ENCODE measurements around the gene PPP1R15B. TPM values are rescaled to one million over a fixed set of nuclear protein-coding genes. Genes with fewer than 3 reads are reported as not detected.

The PPP1R15B gene
- total RNA-seq, 6 experiments from 2014 or later = 27.4 to 34.8 (median 30.9) TPM

DNA sequence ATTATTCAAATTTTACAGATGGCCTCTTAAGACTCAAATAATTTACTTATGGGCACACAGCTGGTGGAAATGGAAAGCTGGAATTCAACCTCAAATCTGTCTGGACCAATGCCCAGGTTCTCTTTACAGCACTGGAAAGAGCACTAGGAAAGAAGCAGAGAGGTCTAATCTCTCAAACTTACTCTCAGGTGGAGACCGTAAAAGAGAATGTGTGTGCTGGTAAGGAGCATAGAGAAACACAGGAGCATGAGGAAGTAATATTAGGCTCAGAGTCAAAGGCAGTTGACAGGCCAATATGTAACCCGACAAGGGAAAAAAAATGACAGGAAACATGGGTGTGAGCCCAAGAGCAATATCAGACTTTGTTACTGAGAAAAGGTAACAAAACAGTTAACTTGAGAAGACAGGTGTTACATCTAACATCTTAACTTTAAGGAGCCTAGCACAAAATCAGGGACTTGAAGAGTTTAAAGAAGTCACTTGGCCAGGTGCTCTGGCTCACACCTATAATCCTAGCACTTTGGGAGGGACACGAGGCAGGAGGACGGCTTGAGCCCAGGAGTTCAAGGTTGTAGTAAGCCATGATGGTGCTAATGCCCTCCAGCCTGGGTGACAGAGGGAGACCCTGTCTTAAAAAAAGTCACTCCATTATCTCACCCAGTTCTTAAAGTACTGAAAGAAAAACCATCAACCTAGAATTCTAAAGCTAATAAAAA, 20.7 kb downstream of the PPP1R15B start:
- DNase-seq = no peak
- H3K27ac Mint-ChIP-seq = no peak overlapping the region
- TF ChIP-seq, protein P1, sequence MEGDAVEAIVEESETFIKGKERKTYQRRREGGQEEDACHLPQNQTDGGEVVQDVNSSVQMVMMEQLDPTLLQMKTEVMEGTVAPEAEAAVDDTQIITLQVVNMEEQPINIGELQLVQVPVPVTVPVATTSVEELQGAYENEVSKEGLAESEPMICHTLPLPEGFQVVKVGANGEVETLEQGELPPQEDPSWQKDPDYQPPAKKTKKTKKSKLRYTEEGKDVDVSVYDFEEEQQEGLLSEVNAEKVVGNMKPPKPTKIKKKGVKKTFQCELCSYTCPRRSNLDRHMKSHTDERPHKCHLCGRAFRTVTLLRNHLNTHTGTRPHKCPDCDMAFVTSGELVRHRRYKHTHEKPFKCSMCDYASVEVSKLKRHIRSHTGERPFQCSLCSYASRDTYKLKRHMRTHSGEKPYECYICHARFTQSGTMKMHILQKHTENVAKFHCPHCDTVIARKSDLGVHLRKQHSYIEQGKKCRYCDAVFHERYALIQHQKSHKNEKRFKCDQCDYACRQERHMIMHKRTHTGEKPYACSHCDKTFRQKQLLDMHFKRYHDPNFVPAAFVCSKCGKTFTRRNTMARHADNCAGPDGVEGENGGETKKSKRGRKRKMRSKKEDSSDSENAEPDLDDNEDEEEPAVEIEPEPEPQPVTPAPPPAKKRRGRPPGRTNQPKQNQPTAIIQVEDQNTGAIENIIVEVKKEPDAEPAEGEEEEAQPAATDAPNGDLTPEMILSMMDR (IDR thresholded peaks at IDR 0.05) = no peak
- H3K36me3 Mint-ChIP-seq (ENCODE audit: low read depth) = 0 out of 2 replicates have a peak, but pooled peaks cover 2% of the 10 kb centered on the region
- no peak overlapping the region for H3K4me3 Mint-ChIP-seq
- H3K4me1 Mint-ChIP-seq (ENCODE audit: low read depth) = no peaks in the 10 kb centered on the region
- no peaks in the 10 kb centered on the region for H3K27me3 Mint-ChIP-seq (ENCODE audit: insufficient read depth)
- no peaks in the 10 kb centered on the region for H3K9me3 Mint-ChIP-seq

- H3K36me3 Mint-ChIP-seq (ENCODE audit: low read depth) = no peaks in the 10 kb centered on the region
- H3K27ac Mint-ChIP-seq = no peak overlapping the region
- H3K4me3 Mint-ChIP-seq = no peak overlapping the region
- no peaks in the 10 kb centered on the region for H3K4me1 Mint-ChIP-seq (ENCODE audit: low read depth)
- TF ChIP-seq, protein P1 (IDR thresholded peaks at IDR 0.05) = no peak
- no peak for DNase-seq
- H3K27me3 Mint-ChIP-seq (ENCODE audit: insufficient read depth) = peaks cover 4% of the 10 kb centered on the region; the same call in 1 of the 2 replicates
- no peaks in the 10 kb centered on the region for H3K9me3 Mint-ChIP-seq
These were observed 25.9 kb downstream of the PPP1R15B start for GRCh38 chr1:204385727-204386126.

GRCh38 chr1:204384636-204385352, 26.8 kb downstream of the PPP1R15B start:
- TF ChIP-seq, protein P1 (IDR thresholded peaks at IDR 0.05) = no peak
- no peaks in the 10 kb centered on the region for H3K9me3 Mint-ChIP-seq
- peak; percentile 48 for DNase-seq
- no peak overlapping the region for H3K4me3 Mint-ChIP-seq
- H3K27ac Mint-ChIP-seq = no peak overlapping the region
- no peaks in the 10 kb centered on the region for H3K4me1 Mint-ChIP-seq (ENCODE audit: low read depth)
- no peaks in the 10 kb centered on the region for H3K36me3 Mint-ChIP-seq (ENCODE audit: low read depth)
- peaks cover 10% of the 10 kb centered on the region; the same call in 1 of the 2 replicates for H3K27me3 Mint-ChIP-seq (ENCODE audit: insufficient read depth)

DNA sequence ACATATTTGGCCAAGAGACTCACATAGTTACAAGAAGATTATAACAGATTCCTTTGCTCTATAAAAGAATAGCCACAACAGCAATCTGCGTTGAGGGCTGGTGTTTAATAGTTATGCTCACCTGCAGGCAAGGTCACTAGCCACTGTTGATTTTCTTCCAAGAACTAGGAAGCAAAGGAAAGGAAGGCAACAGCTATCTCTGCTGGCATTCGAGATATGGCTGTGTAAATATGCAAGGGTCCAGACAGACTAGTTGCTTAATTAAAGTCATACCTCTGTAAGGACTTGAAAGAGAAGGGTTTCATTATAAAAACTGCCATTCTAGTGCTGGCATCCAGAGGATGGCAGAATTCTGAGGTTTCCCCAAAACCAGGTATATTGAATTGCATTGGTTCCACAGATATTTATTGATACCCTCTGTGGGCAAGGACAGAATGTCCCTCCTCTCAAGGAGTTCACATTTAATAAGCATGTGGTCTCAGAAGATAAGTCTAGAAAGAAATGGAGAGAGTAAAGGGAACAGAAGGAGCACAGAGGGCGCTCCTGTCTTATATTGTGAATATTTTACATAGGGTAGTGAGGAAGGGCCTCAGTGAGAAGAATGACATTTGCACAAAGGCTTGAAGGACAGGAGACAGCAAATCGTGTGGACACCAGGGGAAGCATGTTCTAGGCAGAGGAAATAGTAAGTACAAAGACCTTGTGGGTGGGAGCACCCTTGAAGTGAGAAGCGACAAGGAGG, 28.3 kb downstream of the PPP1R15B start:
- Mint-ChIP-seq H3K4me1 (ENCODE audit: low read depth) (peaks cover 1% of the 10 kb centered on the region), H3K27ac (no peak overlapping the region), H3K9me3 (no peaks in the 10 kb centered on the region), H3K27me3 (ENCODE audit: insufficient read depth) (peaks cover 23% of the 10 kb centered on the region), H3K4me3 (no peak overlapping the region), H3K36me3 (ENCODE audit: low read depth) (no peaks in the 10 kb centered on the region)
- no peak for DNase-seq
- TF ChIP-seq, protein P1 (IDR thresholded peaks at IDR 0.05) = no peak

DNA sequence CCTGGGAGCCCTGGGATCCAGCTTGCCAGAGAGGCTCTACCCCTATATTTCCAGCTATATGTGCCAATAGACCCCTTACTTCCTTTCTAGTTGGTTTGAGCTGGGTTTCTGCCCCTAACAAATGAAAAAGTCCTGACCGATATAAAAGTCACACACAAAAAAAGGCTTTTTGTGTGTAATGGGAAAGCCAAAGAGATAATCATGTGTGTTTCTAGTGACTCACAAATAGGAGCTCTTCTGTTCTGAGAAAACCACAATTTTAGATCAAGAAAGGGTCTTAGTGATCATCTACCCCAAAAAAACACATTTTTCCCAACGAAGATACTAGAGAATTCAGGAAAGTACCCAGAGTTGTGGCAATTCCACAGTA, 28.9 kb downstream of the PPP1R15B start:
- Mint-ChIP-seq H3K36me3 (ENCODE audit: low read depth) (no peaks in the 10 kb centered on the region), H3K4me1 (ENCODE audit: low read depth) (peaks cover 6% of the 10 kb centered on the region), H3K27me3 (ENCODE audit: insufficient read depth) (peaks cover 29% of the 10 kb centered on the region), H3K27ac (no peak overlapping the region), H3K9me3 (no peaks in the 10 kb centered on the region), H3K4me3 (no peak overlapping the region)
- TF ChIP-seq, protein P1 (IDR thresholded peaks at IDR 0.05) = no peak
- no peak for DNase-seq
